Panc1 (cell line): ENCODE measurements around the gene SLC12A8. TPM values are rescaled to one million over a fixed set of nuclear protein-coding genes. Genes with fewer than 3 reads are reported as not detected.

Experiments
- ATAC-seq: fragments of 200-7000 bp; cut with Tn5 transposase; 2 replicates; pipeline ENCODE4 v1.9.1; 2020; ENCODE audit warnings: mild to moderate bottlenecking, moderate library complexity
- BruUV-seq: library from RNA; stranded (reverse); fragments of 400-500 nt; replicated peaks from 2 replicates; lab custom pipeline; 2021; lab: Mats Ljungman, UMichigan
- CTCF ChIA-PET: fragments of 300-600 bp; sonication (Branson Sonifier 250); formaldehyde crosslinking; loops from one replicate; lab custom pipeline; 2022; ENCODE audit warnings: antibody characterized with exemption; lab: Charles Lee
- POLR2A ChIA-PET: fragments of 300-600 bp; sonication (Branson Sonifier 250); formaldehyde crosslinking; loops from one replicate; lab custom pipeline; 2022; ENCODE audit warnings: antibody characterized with exemption; lab: Charles Lee
- DNase-seq: peaks from one replicate; pipeline ENCODE4 v3.0.0-alpha.2; 2010; ENCODE audit warnings: low read depth, low spot score
- H3K27ac ChIP-seq: 2 replicates; pipeline ENCODE4 v1.5.1; 2011; ENCODE audit warnings: mild to moderate bottlenecking, low read length, inconsistent platforms
- H3K27me3 ChIP-seq: fragments of 200-500 bp; sonication (Bioruptor generic); 2 replicates; pipeline ENCODE4 v1.6.0; 2014; ENCODE audit warnings: low read length, inconsistent platforms; ENCODE audit not compliant: control insufficient read depth, insufficient read depth
- H3K36me3 ChIP-seq: fragments of 200-500 bp; sonication (Bioruptor generic); 2 replicates; pipeline ENCODE4 v1.5.1; 2014; ENCODE audit warnings: inconsistent platforms, mild to moderate bottlenecking, low read length, moderate library complexity; ENCODE audit not compliant: control insufficient read depth, insufficient read depth
- H3K4me1 ChIP-seq: 2 replicates; pipeline ENCODE4 v1.5.1; 2011; ENCODE audit warnings: inconsistent platforms, mild to moderate bottlenecking, low read length, moderate library complexity; ENCODE audit not compliant: control insufficient read depth, insufficient read depth
- H3K4me3 ChIP-seq, 2 experiments: 2 replicates each; pipeline ENCODE4 v1.5.1; 2011 to 2012; ENCODE audit warnings: low read depth in 2 of 2, low read length in 2 of 2, mild to moderate bottlenecking in 2 of 2, inconsistent platforms in 1 of 2, moderate library complexity in 1 of 2
- H3K9me3 ChIP-seq: fragments of 200-500 bp; sonication (Bioruptor generic); 2 replicates; pipeline ENCODE4 v1.5.1; 2014; ENCODE audit warnings: low read depth, mild to moderate bottlenecking, inconsistent platforms, low read length, moderate library complexity; ENCODE audit not compliant: control insufficient read depth, insufficient read depth
- CTCF ChIP-seq: fragments of 450-650 bp; IDR thresholded peaks from 2 replicates; pipeline ENCODE4 v1.5.1; 2017; ENCODE audit warnings: mild to moderate bottlenecking
- POLR2AphosphoS5 ChIP-seq: IDR thresholded peaks from 2 replicates; pipeline ENCODE4 v1.6.1; 2012; ENCODE audit warnings: mild to moderate bottlenecking, low read depth, low read length, moderate library complexity
- SIN3A ChIP-seq: IDR thresholded peaks from 2 replicates; pipeline ENCODE4 v1.6.1; 2012; ENCODE audit warnings: low read depth, mild to moderate bottlenecking, low read length, moderate library complexity, borderline replicate concordance; ENCODE audit not compliant: insufficient read depth
- TCF7L2 ChIP-seq: IDR thresholded peaks from 2 replicates; pipeline ENCODE4 v1.6.1; 2011; ENCODE audit warnings: mild to moderate bottlenecking, low read depth, low read length, inconsistent platforms
- in situ Hi-C: cut with HindIII; loops from 2 replicates; pipeline ENCODE4 v1.10.0; 2016; ENCODE audit warnings: low sequenced_read_pairs, low pct_unique_long_range_greater_than_20kb
- intact Hi-C: fragments of 100-400 bp; cut with micrococcal nuclease; formaldehyde crosslinking; loops from one replicate; pipeline ENCODE4 v1.10.0; 2022; ENCODE audit not compliant: unreplicated experiment
- total RNA-seq: library from RNA; stranded (reverse); gene quantifications from one replicate; pipeline ENCODE4 v1.2.1, GENCODE V29; 2021; ENCODE audit not compliant: unreplicated experiment
- TF ChIP-seq, protein P1 (sequence below), 2 experiments: IDR thresholded peaks; 2 replicates each; pipeline ENCODE4 v1.6.1; 2011 to 2012; ENCODE audit warnings: low read depth in 2 of 2, control low read depth in 1 of 2, low read length in 1 of 2, mild to moderate bottlenecking in 1 of 2, moderate library complexity in 1 of 2; ENCODE audit not compliant: insufficient read depth in 1 of 2

Gene SLC12A8
- total RNA-seq, 1 experiment from 2014 or later, result 7.0 TPM

DNA sequence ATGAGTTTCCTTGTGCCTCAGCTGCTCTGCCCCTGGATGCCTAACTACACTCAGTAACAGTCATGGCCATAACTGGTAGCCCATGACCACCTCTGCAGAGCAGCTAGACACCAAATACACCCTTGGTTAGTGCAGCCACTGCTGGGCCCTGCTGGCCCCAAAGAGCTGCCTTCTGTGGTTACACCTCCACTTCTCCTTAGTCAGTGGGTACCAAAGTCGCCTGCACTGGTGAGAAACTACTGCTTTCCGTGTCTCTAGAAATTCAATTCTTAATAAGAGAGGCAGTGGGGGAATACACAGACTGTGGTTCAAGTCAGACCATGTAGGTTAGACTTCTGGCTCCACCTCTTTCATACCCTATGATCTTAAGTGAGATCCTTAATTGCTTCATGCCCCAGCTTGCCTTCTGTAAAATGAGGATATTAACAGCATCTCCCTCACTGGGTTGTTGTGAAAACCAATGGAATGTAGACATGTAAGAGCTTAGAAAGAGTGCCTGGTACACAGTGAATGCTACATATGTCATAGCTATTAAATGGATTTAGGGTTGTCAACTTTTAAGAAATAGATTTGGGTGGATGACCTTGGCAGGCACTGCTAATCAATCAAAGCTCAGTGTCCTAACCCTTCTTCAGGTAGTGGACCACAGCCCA is 174.9 kb downstream of the SLC12A8 start:
- peaks cover 37% of the 10 kb centered on the region for H3K4me1 ChIP-seq
- in situ Hi-C loops, result no loop called here
- ChIA-PET CTCF (interaction anchor here (0.6 kb wide), 1 partner anchor 15 kb away, joined by 4 read pairs; no protein-coding TSS in a partner anchor), POLR2A (interaction anchor here (0.6 to 0.9 kb wide), 2 partner anchors 17 to 558 kb away, joined by 3 to 5 read pairs; no protein-coding TSS in a partner anchor)
- H3K4me3 ChIP-seq, result no peak overlapping the region
- H3K27ac ChIP-seq, result no peak overlapping the region
- no peaks in the 10 kb centered on the region for H3K36me3 ChIP-seq
- no TSS peak for BruUV-seq
- intact Hi-C loops, result no loop called here
- no peaks in the 10 kb centered on the region for H3K27me3 ChIP-seq
- H3K9me3 ChIP-seq, result no peaks in the 10 kb centered on the region
- TF ChIP-seq SIN3A (no peak), POLR2AphosphoS5 (no peak), CTCF (no peak), TCF7L2 (no peak)
- TF ChIP-seq, protein P1, sequence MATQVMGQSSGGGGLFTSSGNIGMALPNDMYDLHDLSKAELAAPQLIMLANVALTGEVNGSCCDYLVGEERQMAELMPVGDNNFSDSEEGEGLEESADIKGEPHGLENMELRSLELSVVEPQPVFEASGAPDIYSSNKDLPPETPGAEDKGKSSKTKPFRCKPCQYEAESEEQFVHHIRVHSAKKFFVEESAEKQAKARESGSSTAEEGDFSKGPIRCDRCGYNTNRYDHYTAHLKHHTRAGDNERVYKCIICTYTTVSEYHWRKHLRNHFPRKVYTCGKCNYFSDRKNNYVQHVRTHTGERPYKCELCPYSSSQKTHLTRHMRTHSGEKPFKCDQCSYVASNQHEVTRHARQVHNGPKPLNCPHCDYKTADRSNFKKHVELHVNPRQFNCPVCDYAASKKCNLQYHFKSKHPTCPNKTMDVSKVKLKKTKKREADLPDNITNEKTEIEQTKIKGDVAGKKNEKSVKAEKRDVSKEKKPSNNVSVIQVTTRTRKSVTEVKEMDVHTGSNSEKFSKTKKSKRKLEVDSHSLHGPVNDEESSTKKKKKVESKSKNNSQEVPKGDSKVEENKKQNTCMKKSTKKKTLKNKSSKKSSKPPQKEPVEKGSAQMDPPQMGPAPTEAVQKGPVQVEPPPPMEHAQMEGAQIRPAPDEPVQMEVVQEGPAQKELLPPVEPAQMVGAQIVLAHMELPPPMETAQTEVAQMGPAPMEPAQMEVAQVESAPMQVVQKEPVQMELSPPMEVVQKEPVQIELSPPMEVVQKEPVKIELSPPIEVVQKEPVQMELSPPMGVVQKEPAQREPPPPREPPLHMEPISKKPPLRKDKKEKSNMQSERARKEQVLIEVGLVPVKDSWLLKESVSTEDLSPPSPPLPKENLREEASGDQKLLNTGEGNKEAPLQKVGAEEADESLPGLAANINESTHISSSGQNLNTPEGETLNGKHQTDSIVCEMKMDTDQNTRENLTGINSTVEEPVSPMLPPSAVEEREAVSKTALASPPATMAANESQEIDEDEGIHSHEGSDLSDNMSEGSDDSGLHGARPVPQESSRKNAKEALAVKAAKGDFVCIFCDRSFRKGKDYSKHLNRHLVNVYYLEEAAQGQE (IDR thresholded peaks at IDR 0.05; ENCODE audit: insufficient read depth in 1 of 2, low read depth in 2 of 2, low read length in 1 of 2), result no peak
- DNase-seq (no peak), ATAC-seq (no peak; the same call in 1 of the 2 replicates)

GRCh38 chr3:125035217-125035616 is 177.3 kb downstream of the SLC12A8 start:
- no peaks in the 10 kb centered on the region for H3K36me3 ChIP-seq
- H3K4me1 ChIP-seq, result peaks cover 37% of the 10 kb centered on the region
- in situ Hi-C loops, result no loop called here
- no peaks in the 10 kb centered on the region for H3K27me3 ChIP-seq
- intact Hi-C loops, result no loop called here
- H3K4me3 ChIP-seq, result no peak overlapping the region
- DNase-seq (no peak), ATAC-seq (no peak)
- BruUV-seq, result no TSS peak
- POLR2A ChIA-PET, result no interaction called here
- CTCF ChIA-PET, result no interaction called here
- no peak overlapping the region for H3K27ac ChIP-seq
- no peak for TF ChIP-seq CTCF
- H3K9me3 ChIP-seq, result no peaks in the 10 kb centered on the region
